HG03558 (cell line): ENCODE results near the gene KCNJ2.

ENCODE experiments used
- ATAC-seq: cut with Tn5 transposase; IDR thresholded peaks from one replicate; pipeline ENCODE4 v1.9.1; 2021; ENCODE audit warnings: moderate number of reproducible peaks; ENCODE audit not compliant: unreplicated experiment; ENCODE audit errors: extremely low read depth

KCNJ2 gene

GRCh38 chr17:70168977-70169708 lies at the start of gene KCNJ2:
TSS of gene KCNJ2 (plus strand) at chr17:70169532. CDS start at chr17:70175040, 5,508 bp downstream.
- peak; percentile 87 for ATAC-seq

DNA sequence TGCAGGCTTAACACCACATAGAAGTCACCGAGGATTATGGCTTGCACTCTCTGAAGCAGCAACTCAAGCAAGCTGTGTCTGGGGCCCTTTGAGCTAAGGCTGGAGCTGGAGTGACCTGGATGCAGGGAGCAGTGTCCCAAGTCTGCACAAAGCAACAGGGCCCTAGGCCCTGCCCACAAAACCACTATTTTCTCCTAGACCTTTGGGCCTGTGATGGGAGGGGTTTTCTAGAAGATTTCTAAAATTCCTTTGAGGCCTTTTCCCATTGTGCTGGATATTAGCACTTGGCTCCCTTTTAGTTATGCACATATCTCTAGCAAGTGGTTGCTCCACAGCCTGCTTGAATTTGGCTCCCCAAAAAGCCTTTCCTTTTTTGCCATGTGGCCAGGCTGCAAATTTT lies 49.8 kb upstream of the KCNJ2 start:
- ATAC-seq, result no peak

- ATAC-seq, result no peak
Measured at GRCh38 chr17:70119983-70120382, 49.3 kb upstream of the KCNJ2 start.

DNA sequence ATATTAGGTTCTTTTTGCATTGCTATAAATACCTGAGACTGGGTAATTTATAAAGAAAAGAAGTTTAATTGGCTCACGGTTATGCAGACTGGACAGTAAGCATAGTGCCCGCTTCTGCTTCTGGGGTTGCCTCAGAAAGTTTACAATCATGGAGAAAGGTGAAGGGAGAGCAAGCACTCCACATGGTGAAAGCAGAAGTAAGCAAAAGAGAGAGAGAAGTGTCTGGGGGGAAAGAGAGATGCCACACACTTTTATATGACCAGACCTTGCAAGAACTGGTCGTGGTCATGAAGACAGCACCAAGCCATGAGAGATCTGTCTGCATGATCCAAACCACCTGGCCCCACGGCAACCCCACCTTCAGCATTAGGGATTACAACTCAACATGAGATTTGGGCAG lies 48.9 kb upstream of the KCNJ2 start:
- ATAC-seq, result no peak

DNA sequence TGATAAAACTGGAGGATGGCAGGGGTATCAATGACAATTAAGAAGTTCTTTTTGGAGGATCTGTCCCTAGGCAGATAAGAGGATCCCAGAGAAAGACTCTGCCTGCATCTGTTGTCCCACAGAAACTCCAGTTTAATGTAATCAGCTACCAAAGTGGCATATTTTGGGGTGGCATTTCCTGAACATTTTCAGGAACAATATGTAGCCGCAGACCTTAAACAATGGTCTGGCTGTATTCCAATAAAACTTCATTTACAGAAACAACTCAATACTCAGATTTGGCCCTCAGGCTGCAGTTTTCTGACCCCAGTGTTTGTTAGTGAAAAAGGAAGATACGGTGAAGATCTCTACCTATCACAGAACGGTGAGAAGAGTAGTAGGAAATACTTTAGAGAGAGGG lies 48.2 kb upstream of the KCNJ2 start:
- no peak for ATAC-seq

DNA sequence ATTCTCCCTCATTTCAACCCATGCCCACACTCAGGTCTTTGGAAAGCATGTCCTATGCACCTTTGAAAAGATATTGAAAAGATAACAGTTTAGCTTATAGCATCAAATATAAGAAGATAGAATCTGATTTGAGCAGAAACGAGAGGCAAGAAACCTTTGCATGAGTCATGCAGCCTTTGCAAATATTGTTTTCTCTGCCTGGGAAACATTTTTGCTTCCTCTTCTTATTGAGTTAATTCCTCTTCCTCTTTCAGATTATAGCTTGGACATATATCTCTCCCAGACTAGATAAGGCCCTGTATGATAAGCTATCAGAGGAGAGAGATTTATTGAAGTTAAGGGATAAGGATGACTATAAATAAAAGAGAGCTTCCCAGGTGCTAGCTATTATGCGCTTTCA lies 46.1 kb upstream of the KCNJ2 start:
- no peak for ATAC-seq

- no peak for ATAC-seq
Measured at GRCh38 chr17:70124723-70125122, 44.6 kb upstream of the KCNJ2 start.

DNA sequence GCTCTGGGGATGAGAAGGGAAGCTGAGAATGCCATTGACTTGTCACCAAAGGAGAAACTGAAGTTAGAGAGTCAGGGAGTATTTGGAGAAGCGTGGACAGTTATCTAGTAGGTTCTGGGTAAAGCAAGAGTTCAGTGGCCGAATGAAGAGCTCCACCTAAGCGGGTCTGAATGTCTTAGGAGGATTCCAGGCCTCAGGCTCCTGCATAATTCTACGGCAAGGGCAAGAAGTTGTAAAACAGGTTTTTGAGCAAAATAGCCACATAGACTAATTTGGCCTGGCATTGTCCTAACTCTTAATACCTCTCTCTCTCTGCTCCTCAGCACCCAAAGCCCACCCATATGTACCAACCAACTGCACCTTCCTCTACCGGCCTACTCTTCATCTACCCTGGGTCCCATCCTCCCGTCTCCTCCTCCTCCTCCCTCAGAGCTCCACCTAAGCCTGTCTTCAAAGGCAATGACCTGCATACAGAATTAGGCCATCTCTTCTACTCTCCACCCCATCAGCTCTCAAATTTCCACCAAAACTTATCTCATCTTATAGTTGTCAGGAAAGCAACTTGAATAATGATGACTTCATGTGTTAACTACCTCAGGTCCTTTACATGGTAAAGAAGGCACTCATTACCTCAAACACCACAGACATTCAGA lies 42.0 kb upstream of the KCNJ2 start:
- ATAC-seq, result no peak

DNA sequence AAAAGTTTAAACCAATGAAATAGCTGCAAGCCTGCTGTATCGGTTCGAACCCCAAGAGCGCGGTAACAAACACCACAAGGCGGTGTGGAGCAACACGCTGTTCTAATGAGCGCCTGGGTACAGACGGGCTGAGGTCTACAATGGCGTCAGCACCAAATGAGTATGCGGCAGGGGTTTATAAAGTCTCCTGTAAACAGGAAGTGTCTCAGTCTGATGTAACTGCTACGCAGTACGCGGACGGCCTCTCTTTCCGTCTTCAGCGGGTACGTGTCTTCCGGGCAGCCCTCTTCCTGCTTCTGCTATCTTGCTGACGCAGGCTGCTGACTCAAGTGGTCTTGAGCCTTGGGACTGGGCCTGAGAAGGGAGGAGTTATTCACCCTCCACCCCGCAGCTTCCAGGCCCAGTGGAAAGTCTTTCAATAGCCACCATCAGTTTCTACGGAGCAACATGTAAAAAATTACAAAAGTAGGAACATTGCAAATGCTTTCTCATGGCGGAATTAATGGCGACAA lies 40.5 kb upstream of the KCNJ2 start:
- ATAC-seq, result no peak

DNA sequence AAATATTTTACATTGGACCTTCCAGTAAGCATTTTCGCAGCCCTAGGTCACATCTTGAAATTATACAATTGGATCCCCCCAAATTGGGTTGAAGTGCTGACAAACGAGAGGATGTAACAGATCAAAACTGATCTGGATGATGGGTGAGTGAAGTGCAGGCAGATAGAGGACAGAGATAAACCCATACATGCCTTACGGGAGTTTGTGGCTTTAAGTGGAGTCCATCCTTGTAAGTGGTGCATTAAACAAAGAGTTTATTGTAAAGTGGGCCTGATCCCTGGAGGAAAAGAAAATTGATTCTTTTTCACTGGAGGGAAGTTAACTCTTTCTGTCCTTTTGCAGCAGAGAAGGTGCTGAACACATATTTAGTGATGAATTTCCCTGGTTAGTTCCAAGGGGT lies 39.0 kb upstream of the KCNJ2 start:
- ATAC-seq, result no peak

- ATAC-seq, result no peak
Measured at GRCh38 chr17:70132505-70132904, 36.8 kb upstream of the KCNJ2 start.

GRCh38 chr17:70134042-70134441 lies 35.3 kb upstream of the KCNJ2 start:
- no peak for ATAC-seq

DNA sequence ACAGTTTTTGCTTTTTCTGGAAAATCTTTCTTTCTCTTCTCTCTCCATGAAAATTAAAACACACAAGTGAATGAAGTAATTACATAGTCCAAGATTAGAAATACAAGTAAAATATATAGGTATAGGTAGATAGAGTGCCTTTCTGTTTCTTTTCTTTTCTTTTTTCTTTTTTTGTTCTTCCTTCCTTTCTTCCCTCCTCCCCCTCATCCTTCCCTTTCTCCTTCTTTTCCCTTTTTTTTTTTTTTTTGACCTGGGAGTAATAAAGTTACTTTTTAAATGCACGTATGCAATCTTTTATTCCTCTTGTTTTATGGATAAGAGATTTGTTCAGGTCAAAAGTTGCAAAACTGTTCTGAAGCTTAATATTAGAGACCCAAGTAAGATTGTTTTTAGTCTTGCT lies 34.6 kb upstream of the KCNJ2 start:
- no peak for ATAC-seq

GRCh38 chr17:70136131-70136530 lies 33.2 kb upstream of the KCNJ2 start:
- ATAC-seq, result no peak

GRCh38 chr17:70137451-70138230 lies 31.7 kb upstream of the KCNJ2 start:
- peak; percentile 99 for ATAC-seq

DNA sequence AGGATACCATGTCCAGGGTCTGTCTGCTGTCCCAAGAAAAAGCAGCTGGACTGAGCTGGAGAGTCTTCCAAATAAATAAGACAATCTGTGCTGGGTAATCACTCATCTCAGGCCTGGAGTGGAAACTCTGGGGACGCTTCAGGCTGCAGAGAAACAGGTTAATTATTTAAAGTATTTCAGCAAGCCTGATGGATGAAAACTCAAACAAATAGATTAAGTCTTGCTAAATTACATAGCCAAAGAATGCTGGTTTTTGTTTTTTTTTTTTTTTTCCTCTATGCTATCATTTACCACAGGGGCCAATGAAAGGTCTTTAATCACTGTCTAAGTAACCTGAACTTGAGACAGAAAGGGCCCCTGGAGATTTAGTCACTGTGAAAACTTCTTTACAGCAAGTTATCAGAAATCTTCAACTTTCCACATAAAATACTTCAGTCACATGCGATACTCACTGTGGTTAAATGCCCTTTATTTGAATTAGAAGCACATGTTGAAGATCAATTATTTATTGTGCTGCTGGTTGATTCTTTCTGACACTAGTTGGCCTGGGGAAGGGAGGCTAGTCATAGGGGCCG lies 31.0 kb upstream of the KCNJ2 start:
- ATAC-seq, result no peak

DNA sequence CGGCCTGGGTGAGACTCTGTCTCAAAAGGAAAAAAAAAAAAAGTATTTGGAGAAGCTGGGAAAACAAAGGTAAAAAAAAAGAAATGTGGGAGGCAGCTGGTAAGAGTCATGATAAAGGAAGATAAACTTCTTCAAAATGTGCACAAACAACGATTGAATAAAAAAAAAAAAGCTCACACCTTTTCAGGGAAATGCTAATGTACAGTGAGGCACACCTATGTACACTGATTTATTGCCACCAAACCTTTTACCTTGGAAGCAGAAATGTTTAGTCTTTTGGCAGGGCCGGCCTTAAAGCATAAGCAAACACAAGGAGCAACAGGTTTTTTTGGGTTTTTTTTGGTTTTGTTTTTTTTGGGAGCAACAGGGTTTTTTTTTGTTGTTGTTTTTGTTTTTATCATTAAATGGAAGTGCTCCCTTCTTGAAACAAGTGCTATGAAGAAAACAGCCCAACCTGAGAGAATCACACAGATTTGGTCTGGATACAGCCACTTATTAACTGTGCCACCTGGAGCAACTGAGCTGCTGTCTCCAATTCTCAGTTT lies 29.8 kb upstream of the KCNJ2 start:
- ATAC-seq, result no peak

DNA sequence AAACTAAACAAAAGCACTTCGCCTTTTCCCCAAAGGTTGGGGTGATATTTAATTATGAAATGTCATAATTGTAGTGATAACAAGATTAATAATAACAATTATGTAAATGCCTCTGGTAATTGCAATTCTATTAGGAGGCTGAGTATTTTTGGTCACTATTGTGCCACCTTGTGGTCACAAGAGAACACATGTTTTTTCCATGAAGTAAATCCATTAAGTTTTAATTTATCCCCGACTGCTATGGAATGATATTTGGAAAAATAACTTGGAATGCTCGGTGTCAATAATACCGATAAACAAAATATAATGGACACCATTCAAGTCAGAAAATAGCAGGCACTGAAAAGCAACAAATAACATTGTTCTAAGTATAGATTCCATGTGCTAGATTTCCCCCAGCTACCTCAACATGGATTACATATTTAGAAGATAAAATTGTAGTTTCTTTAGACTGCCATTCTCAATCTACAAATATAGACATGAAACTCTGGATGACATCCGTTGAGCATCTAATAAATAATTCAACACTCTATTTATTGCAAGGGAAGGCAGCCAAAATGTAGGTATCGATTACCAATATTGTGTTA lies 25.0 kb upstream of the KCNJ2 start:
- ATAC-seq, result no peak

GRCh38 chr17:70153210-70153609 lies 16.1 kb upstream of the KCNJ2 start:
- no peak for ATAC-seq

- ATAC-seq, result no peak
Measured at GRCh38 chr17:70157151-70157550, 12.2 kb upstream of the KCNJ2 start.
